Peyer's patch (tissue), 4 donors: ENCODE measurements around the gene SYNJ1. TPM values are rescaled to one million over a fixed set of nuclear protein-coding genes. Genes with fewer than 3 reads are reported as not detected.
"Not testable (repeated sequence)": the region's sequence is repeated elsewhere in the genome, so short reads cannot be mapped to it uniquely, and the experiment has no call there.

ENCODE experiments used
- DNase-seq, 3 donors: peaks; one replicate each; pipeline ENCODE4 v3.0.0-alpha.2; 2017 to 2019
- H3K27ac ChIP-seq, 4 donors: fragments of 200-600 bp; sonication (generic); one replicate each; pipeline ENCODE4 v1.5.1; 2016 to 2019
- H3K27me3 ChIP-seq, 2 donors: fragments of 200-600 bp; sonication (generic); one replicate each; pipeline ENCODE4 v1.5.1; 2019
- H3K36me3 ChIP-seq, 3 donors: fragments of 200-600 bp; sonication (generic); one replicate each; pipeline ENCODE4 v1.5.1; 2016 to 2019
- H3K4me1 ChIP-seq, 4 donors: fragments of 200-600 bp; sonication (generic); one replicate each; pipeline ENCODE4 v1.5.1; 2016 to 2019
- H3K4me3 ChIP-seq, 4 donors: fragments of 200-600 bp; sonication (generic); 1 replicate in 3 of 4; 2 replicates in 1 of 4; pipeline ENCODE4 v1.5.1; 2016 to 2019; ENCODE audit warnings: mild to moderate bottlenecking in 1 of 4
- H3K9me3 ChIP-seq, 4 donors: fragments of 200-600 bp; sonication (generic); one replicate each; pipeline ENCODE4 v1.5.1; 2016 to 2019; ENCODE audit warnings: mild to moderate bottlenecking in 1 of 4
- CTCF ChIP-seq, 6 experiments: fragments of 450-650 bp in 4 of 6; fragments of 200-600 bp in 2 of 6; sonication (generic) in 1 of 6; IDR thresholded peaks; one replicate each; pipeline ENCODE4 v1.5.1; 2017 to 2019; ENCODE audit warnings: antibody characterized with exemption in 6 of 6, mild to moderate bottlenecking in 3 of 6, moderate library complexity in 1 of 6
- POLR2A ChIP-seq, 2 donors: fragments of 450-650 bp; IDR thresholded peaks; one replicate each; pipeline ENCODE4 v1.5.1; 2017; ENCODE audit warnings: antibody characterized with exemption in 2 of 2, mild to moderate bottlenecking in 2 of 2, moderate library complexity in 2 of 2
- total RNA-seq, 4 donors: library from RNA; depleted of rRNA; stranded (reverse); fragments of >200 nt; gene quantifications; one replicate each; pipeline ENCODE4 v1.1.0, GENCODE V29; 2016

The SYNJ1 gene
- total RNA-seq, 4 donors from 2014 or later: 13.5 to 45.4 (median 16.1) TPM

GRCh38 chr21:32674038-32674437 lies 53.8 kb downstream of the SYNJ1 start:
- Histone ChIP-seq H3K36me3 (peaks cover 0 to 30% (median 0%) of the 10 kb centered on the region in 3 donors), H3K4me3 (no peak overlapping the region), H3K27ac (no peak overlapping the region), H3K9me3 (no peaks in the 10 kb centered on the region), H3K27me3 (no peaks in the 10 kb centered on the region), H3K4me1 (no peaks in the 10 kb centered on the region)
- no peak for DNase-seq
- TF ChIP-seq CTCF (IDR thresholded peaks at IDR 0.05): no peak

GRCh38 chr21:32666258-32666657 lies 61.6 kb downstream of the SYNJ1 start:
- TF ChIP-seq POLR2A (IDR thresholded peaks at IDR 0.05) (no peak), CTCF (IDR thresholded peaks at IDR 0.05) (no peak)
- no peak overlapping the region for H3K4me3 ChIP-seq
- no peak overlapping the region for H3K27ac ChIP-seq
- H3K9me3 ChIP-seq: peaks cover 0 to 19% (median 3%) of the 10 kb centered on the region in 4 donors
- peaks cover 0 to 69% (median 15%) of the 10 kb centered on the region in 3 donors for H3K36me3 ChIP-seq
- DNase-seq: no peak
- H3K27me3 ChIP-seq: no peaks in the 10 kb centered on the region
- no peaks in the 10 kb centered on the region for H3K4me1 ChIP-seq

- peaks cover 0 to 19% (median 3%) of the 10 kb centered on the region in 4 donors for H3K9me3 ChIP-seq
- H3K36me3 ChIP-seq: peaks cover 0 to 74% (median 15%) of the 10 kb centered on the region in 3 donors
- not testable (repeated sequence) for H3K4me1 ChIP-seq
These were observed 63.7 kb downstream of the SYNJ1 start for GRCh38 chr21:32664095-32664494.

GRCh38 chr21:32661981-32662380 lies 65.8 kb downstream of the SYNJ1 start:
- Histone ChIP-seq H3K36me3 (peaks cover 0 to 76% (median 15%) of the 10 kb centered on the region in 3 donors), H3K9me3 (peaks cover 0 to 19% (median 3%) of the 10 kb centered on the region in 4 donors)
- H3K4me1 ChIP-seq, H3K4me3 ChIP-seq, H3K27ac ChIP-seq, DNase-seq, H3K27me3 ChIP-seq: not testable (repeated sequence)

More at GRCh38 chr21:32664095-32664494, 63.7 kb downstream of the SYNJ1 start:
- H3K27ac ChIP-seq, H3K27me3 ChIP-seq, DNase-seq, H3K4me3 ChIP-seq: not testable (repeated sequence)

GRCh38 chr21:32661026-32661782 lies 66.6 kb downstream of the SYNJ1 start:
- not testable (repeated sequence) for H3K27ac ChIP-seq, DNase-seq, H3K27me3 ChIP-seq, H3K4me3 ChIP-seq, H3K4me1 ChIP-seq
- H3K9me3 ChIP-seq: peaks cover 0 to 19% (median 3%) of the 10 kb centered on the region in 4 donors
- H3K36me3 ChIP-seq: peaks cover 0 to 76% (median 15%) of the 10 kb centered on the region in 3 donors

- Histone ChIP-seq H3K27ac (no peak overlapping the region), H3K4me1 (no peaks in the 10 kb centered on the region), H3K36me3 (peaks cover 0 to 59% (median 0%) of the 10 kb centered on the region in 3 donors), H3K27me3 (no peaks in the 10 kb centered on the region), H3K9me3 (no peaks in the 10 kb centered on the region), H3K4me3 (no peak overlapping the region)
- DNase-seq: no peak
- TF ChIP-seq CTCF (IDR thresholded peaks at IDR 0.05): no peak
- TF ChIP-seq POLR2A (IDR thresholded peaks at IDR 0.05): no peak
These were observed 69.3 kb downstream of the SYNJ1 start for GRCh38 chr21:32658524-32658923.

GRCh38 chr21:32653326-32653901 lies 74.4 kb downstream of the SYNJ1 start:
- Histone ChIP-seq H3K4me1 (no peaks in the 10 kb centered on the region), H3K27ac (no peak overlapping the region), H3K36me3 (peaks cover 0 to 54% (median 0%) of the 10 kb centered on the region in 3 donors), H3K27me3 (no peaks in the 10 kb centered on the region), H3K9me3 (no peaks in the 10 kb centered on the region), H3K4me3 (no peak overlapping the region)
- TF ChIP-seq CTCF (IDR thresholded peaks at IDR 0.05) (peak in 4 of 6 experiments; percentile 55 to 74 (median 70)), POLR2A (IDR thresholded peaks at IDR 0.05) (no peak)
- DNase-seq: peak in 1 of 3 donors; percentile 55
